ENCODE data around the gene PTPRJ.

DNA sequence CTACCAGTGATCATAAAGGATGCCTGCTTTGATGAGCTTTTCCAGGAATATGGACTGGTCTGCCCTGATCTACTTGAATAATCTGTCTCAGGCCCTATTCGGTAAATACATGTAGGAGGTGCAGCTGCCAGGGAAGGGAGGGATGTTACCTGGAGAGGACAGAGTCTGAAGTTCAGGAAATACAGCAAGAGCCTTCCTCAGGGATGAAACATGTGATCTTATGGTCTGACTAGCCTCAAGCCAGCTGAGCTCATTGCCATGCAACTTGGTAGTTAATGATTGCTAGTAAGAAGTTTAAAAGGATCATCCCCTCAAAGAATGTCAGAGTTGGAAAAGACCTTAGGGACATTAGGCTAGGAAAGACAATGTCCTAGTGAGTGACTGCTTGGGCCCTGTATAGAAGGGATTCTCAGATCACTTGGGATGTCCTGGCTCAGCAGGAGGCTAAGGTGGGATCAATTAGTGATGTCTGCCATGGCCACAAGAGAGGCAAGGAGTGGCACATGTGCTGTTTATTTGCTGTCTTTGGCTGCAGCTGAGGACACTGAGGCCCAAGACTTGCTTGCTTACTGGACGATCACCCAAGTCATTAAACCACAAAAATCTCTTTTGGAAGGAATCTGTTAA, 18.5 kb downstream of the PTPRJ start:
- TF ChIP-seq POLR2A (IDR thresholded peaks at IDR 0.05; ENCODE audit: low read length) (no peak), GATA1 (IDR thresholded peaks at IDR 0.05; ENCODE audit: low read depth, low read length) (no peak)

Measured in erythroblast (primary cell).